GM06990 (cell line): Measurements from ENCODE around the gene PIR.

ENCODE experiments used
- DNase-seq: peaks from one replicate; pipeline ENCODE4 v3.0.0-alpha.2; 2011; ENCODE audit not compliant: insufficient read length; ENCODE audit errors: extremely low read depth
- H3K27me3 ChIP-seq: replicated peaks from 2 replicates; pipeline ENCODE4 v1.6.0; 2011; ENCODE audit warnings: low read length; ENCODE audit not compliant: control insufficient read depth, insufficient read depth
- H3K36me3 ChIP-seq: 2 replicates; pipeline ENCODE4 v1.5.1; 2011; ENCODE audit warnings: low read length; ENCODE audit not compliant: control insufficient read depth, insufficient read depth
- H3K4me3 ChIP-seq: replicated peaks from 2 replicates; pipeline ENCODE4 v1.5.1; 2011; ENCODE audit warnings: low read depth, mild to moderate bottlenecking, control low read depth, low read length
- TF ChIP-seq, protein P1 (sequence below): IDR thresholded peaks from 2 replicates; pipeline ENCODE4 v1.5.1; 2011; ENCODE audit warnings: low read length, control low read depth, mild to moderate bottlenecking, inconsistent platforms; ENCODE audit not compliant: insufficient read depth, poor library complexity, severe bottlenecking

PIR gene

DNA sequence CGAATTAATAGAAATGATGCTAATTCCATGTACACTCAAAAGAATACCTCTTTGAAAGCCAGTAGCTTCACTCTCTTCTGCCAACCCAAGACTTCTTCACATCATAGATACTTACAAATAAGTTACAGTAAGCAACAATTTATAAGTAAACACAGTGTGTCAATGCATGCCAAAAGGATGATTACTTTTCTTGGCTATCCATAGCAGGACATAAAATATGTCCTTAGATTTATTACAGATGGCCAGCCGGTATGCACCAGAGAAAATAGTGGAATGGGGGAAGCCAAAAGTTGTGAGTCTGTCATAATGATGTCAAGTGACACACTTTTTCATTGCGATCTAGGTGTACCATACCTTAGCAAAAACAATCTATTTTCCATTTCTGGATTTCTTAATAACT, 6.8 kb upstream of the PIR start:
- no peak overlapping the region for H3K4me3 ChIP-seq
- TF ChIP-seq, protein P1, sequence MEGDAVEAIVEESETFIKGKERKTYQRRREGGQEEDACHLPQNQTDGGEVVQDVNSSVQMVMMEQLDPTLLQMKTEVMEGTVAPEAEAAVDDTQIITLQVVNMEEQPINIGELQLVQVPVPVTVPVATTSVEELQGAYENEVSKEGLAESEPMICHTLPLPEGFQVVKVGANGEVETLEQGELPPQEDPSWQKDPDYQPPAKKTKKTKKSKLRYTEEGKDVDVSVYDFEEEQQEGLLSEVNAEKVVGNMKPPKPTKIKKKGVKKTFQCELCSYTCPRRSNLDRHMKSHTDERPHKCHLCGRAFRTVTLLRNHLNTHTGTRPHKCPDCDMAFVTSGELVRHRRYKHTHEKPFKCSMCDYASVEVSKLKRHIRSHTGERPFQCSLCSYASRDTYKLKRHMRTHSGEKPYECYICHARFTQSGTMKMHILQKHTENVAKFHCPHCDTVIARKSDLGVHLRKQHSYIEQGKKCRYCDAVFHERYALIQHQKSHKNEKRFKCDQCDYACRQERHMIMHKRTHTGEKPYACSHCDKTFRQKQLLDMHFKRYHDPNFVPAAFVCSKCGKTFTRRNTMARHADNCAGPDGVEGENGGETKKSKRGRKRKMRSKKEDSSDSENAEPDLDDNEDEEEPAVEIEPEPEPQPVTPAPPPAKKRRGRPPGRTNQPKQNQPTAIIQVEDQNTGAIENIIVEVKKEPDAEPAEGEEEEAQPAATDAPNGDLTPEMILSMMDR, result no peak
- H3K36me3 ChIP-seq, result no peaks in the 10 kb centered on the region
- DNase-seq, result no peak
- H3K27me3 ChIP-seq, result no peaks in the 10 kb centered on the region; the same call in 1 of the 2 replicates

DNA sequence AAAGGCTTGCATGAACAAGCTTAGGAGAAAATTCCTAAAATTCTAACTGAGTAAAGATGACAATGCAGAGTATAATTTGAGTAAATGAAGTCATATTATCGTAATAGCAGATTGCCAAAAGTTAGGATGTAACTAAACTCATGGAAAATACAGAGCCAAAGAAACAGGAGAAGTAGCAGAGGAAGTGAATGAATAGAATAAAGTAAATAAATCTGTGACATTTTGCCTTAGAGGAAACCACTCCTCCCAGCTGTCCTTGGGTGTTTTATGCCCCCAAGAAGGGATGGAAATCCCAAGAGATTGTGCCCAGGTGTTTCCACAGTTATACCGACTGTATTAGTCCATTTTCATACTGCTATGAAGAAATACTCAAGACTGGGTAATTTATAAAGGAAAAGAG, 5.6 kb upstream of the PIR start:
- no peak for DNase-seq
- no peak overlapping the region for H3K4me3 ChIP-seq
- H3K36me3 ChIP-seq, result no peaks in the 10 kb centered on the region
- TF ChIP-seq, protein P1, result no peak
- no peaks in the 10 kb centered on the region; the same call in 1 of the 2 replicates for H3K27me3 ChIP-seq

DNA sequence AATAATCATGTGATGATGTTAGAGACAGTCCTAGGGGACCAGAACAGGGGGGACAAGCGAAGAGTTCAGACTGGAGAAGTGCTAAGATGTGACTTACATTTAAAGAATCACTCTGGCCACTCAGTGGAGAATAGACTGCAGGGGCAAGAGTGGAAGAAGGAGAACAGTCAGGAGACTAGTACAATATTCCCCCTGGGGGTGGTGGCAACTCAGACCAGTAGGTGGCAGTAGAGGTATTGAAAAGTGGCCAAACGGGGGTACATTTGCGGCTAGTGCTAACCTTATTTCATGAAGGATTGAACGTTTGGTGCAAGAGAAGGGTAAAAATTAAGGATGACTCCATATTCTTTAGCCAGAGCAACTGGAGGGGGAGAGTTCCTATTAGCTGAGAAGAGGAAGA, 4.7 kb upstream of the PIR start:
- TF ChIP-seq, protein P1, result peak; percentile 81
- no peaks in the 10 kb centered on the region for H3K36me3 ChIP-seq
- no peak overlapping the region for H3K4me3 ChIP-seq
- H3K27me3 ChIP-seq, result no peaks in the 10 kb centered on the region; the same call in 1 of the 2 replicates
- no peak for DNase-seq

DNA sequence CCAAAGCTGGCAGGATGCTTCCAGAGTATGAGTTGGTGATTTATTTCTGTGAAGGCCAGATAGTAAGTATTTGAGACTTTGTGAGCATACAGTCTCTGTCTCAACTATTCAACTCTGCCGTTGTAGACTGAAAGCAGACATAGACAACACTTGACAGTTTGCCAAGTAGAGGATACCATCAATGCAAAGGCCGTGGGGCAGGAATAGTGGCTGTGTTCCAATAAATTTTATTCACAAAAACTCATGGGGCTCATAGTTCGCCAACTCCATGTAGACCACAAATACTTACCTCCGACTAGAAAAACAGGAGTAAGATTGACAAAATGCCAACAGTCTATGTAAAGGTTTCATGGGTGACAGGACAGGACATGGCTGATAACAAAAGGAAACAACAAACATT, 3.7 kb upstream of the PIR start:
- DNase-seq, result no peak
- TF ChIP-seq, protein P1, result no peak

DNA sequence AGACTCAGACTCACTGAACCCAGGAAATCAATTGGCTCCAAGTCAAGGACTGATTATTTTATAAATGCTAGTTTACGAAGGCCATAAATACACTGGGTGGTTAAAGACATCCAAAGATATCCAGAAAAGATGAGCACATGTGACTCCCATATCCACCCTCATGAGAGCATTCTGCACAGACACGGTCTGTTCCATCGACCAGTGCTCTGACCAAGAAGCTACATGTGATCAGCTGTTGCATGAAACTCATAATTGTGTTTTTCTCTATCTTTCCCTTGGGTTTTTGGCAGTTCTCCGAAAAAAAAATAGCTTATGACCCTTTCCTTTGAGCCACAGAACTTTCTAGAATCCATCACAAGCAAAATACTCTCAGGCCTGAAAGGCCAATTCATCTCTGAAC, 2.7 kb upstream of the PIR start:
- no peaks in the 10 kb centered on the region for H3K36me3 ChIP-seq
- TF ChIP-seq, protein P1, result no peak
- H3K27me3 ChIP-seq, result no peaks in the 10 kb centered on the region; the same call in 1 of the 2 replicates
- DNase-seq, result no peak
- no peak overlapping the region for H3K4me3 ChIP-seq

More for the DNA sequence above, 3.7 kb upstream of the PIR start:
- Histone ChIP-seq H3K27me3 (no peaks in the 10 kb centered on the region; the same call in 1 of the 2 replicates), H3K4me3 (no peak overlapping the region), H3K36me3 (no peaks in the 10 kb centered on the region)

DNA sequence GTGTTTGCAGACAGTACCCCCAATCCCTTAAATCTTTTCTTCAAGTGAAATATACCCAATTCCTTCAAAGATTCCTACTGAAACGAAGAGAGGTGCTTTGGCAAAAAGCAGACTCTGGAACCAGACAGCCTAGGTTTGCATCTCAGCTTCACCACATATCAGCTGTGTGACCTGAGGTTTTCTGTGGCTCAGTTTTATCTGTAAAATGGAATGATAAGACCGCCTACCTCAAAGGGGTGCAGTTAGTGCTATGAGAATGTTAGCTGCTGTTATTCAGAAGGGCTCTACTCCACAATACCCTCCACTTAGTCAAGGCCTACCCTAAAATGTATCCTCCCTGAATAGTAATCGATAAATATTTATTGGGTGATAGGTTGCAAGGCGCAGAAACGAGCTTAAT, 664 bp downstream of the PIR start:
- TF ChIP-seq, protein P1, result no peak
- Histone ChIP-seq H3K4me3 (peak overlapping the region; percentile 65), H3K27me3 (no peaks in the 10 kb centered on the region), H3K36me3 (no peaks in the 10 kb centered on the region)
- no peak for DNase-seq
